MM.1S (cell line): ENCODE results near the gene AGAP1.

ENCODE experiments used
- DNase-seq: peaks from one replicate; pipeline ENCODE4 v3.0.0-alpha.2; 2015
- H2AFZ ChIP-seq: fragments of 300-600 bp; sonication (generic); 2 replicates; pipeline ENCODE4 v1.6.0; 2016; ENCODE audit warnings: antibody characterized with exemption, low read length
- H3F3A ChIP-seq: fragments of 300-600 bp; sonication (generic); 2 replicates; pipeline ENCODE4 v1.6.1; 2016; ENCODE audit warnings: mild to moderate bottlenecking, antibody characterized with exemption, low read length, moderate library complexity, mixed read lengths; ENCODE audit not compliant: insufficient read depth
- H3K27ac ChIP-seq: fragments of 300-600 bp; sonication (generic); 2 replicates; pipeline ENCODE4 v1.5.1; 2016; ENCODE audit warnings: mild to moderate bottlenecking, low read length
- H3K27me3 ChIP-seq: fragments of 300-600 bp; sonication (generic); replicated peaks from 2 replicates; pipeline ENCODE4 v1.6.0; 2016; ENCODE audit warnings: low read length; ENCODE audit not compliant: insufficient read depth
- H3K36me3 ChIP-seq: fragments of 300-600 bp; sonication (generic); replicated peaks from 2 replicates; pipeline ENCODE4 v1.6.1; 2016; ENCODE audit warnings: mild to moderate bottlenecking, low read length, mixed read lengths; ENCODE audit not compliant: insufficient read depth
- H3K4me1 ChIP-seq: fragments of 300-600 bp; sonication (generic); 2 replicates; pipeline ENCODE4 v1.6.1; 2016; ENCODE audit warnings: low read length, mixed read lengths
- H3K4me2 ChIP-seq: fragments of 300-600 bp; sonication (generic); 2 replicates; pipeline ENCODE4 v1.6.0; 2016; ENCODE audit warnings: low read depth, low read length
- H3K4me3 ChIP-seq: fragments of 300-600 bp; sonication (generic); 2 replicates; pipeline ENCODE4 v1.5.1; 2016; ENCODE audit warnings: low read length, mixed read lengths
- H3K79me2 ChIP-seq: fragments of 300-600 bp; sonication (generic); 2 replicates; pipeline ENCODE4 v1.6.1; 2016; ENCODE audit warnings: mixed run types, low read length, mixed read lengths
- H3K9ac ChIP-seq: fragments of 300-600 bp; sonication (generic); 2 replicates; pipeline ENCODE4 v1.6.1; 2016; ENCODE audit warnings: low read length, mixed read lengths
- H3K9me2 ChIP-seq: fragments of 300-600 bp; sonication (generic); replicated peaks from 2 replicates; pipeline ENCODE4 v1.6.1; 2016; ENCODE audit warnings: mild to moderate bottlenecking, low read length, mixed read lengths; ENCODE audit not compliant: insufficient read depth
- H3K9me3 ChIP-seq: fragments of 300-600 bp; sonication (generic); replicated peaks from 2 replicates; pipeline ENCODE4 v1.6.1; 2016; ENCODE audit warnings: mild to moderate bottlenecking, low read length, mixed read lengths; ENCODE audit not compliant: insufficient read depth
- H4K20me1 ChIP-seq: fragments of 300-600 bp; sonication (generic); 2 replicates; pipeline ENCODE4 v1.6.1; 2016; ENCODE audit warnings: mild to moderate bottlenecking, low read length, moderate library complexity, mixed read lengths; ENCODE audit not compliant: insufficient read depth
- EZH2 ChIP-seq: fragments of 300-600 bp; sonication (generic); optimal IDR thresholded peaks from 2 replicates; pipeline ENCODE3; 2017; ENCODE audit warnings: low read depth, mild to moderate bottlenecking, antibody characterized with exemption, low read length, mixed read lengths
- EZH2phosphoT487 ChIP-seq: fragments of 300-600 bp; sonication (generic); IDR thresholded peaks from 2 replicates; pipeline ENCODE4 v1.6.1; 2018; ENCODE audit warnings: antibody characterized with exemption, low read length
- TF ChIP-seq, protein P1 (sequence below): fragments of 300-600 bp; sonication (generic); IDR thresholded peaks from 2 replicates; pipeline ENCODE4 v1.5.1; 2016; ENCODE audit warnings: antibody characterized with exemption, low read length, mixed read lengths

AGAP1 gene

DNA sequence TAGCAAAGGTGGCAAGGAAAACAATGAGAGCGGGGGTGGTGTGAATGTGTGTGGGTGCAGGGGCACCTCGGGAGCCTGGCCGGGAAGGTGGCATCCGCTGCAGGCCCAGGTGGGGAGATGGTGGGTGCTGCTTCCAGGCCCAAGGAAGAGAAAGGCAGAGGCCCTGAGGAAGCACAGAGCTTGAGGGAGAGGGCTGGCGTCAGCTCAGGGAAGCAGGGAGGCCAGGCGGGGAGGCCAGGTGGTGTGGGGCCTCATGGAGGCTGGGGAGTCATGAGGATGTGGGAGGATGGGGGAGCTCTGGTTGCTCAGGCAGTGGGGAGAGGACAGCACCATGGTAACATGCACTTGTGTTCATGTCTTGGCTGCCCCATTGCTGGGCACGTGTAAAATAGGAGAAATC lies 43.3 kb downstream of the AGAP1 start:
- H3K79me2 ChIP-seq, result peaks cover 95% of the 10 kb centered on the region
- no peak for DNase-seq
- H3K27ac ChIP-seq, result no peak overlapping the region
- no peak overlapping the region for H3K9ac ChIP-seq
- no peaks in the 10 kb centered on the region for H3K9me3 ChIP-seq
- H3F3A ChIP-seq, result no peaks in the 10 kb centered on the region
- H4K20me1 ChIP-seq, result no peaks in the 10 kb centered on the region
- H3K9me2 ChIP-seq, result no peaks in the 10 kb centered on the region
- H3K36me3 ChIP-seq, result no peaks in the 10 kb centered on the region
- H3K4me1 ChIP-seq, result 0 out of 2 replicates have a peak, but pooled peaks cover 5% of the 10 kb centered on the region
- no peak overlapping the region for H3K4me3 ChIP-seq
- no peak overlapping the region for H3K4me2 ChIP-seq
- no peaks in the 10 kb centered on the region for H3K27me3 ChIP-seq
- TF ChIP-seq EZH2 (no peak), EZH2phosphoT487 (no peak)
- TF ChIP-seq, protein P1, sequence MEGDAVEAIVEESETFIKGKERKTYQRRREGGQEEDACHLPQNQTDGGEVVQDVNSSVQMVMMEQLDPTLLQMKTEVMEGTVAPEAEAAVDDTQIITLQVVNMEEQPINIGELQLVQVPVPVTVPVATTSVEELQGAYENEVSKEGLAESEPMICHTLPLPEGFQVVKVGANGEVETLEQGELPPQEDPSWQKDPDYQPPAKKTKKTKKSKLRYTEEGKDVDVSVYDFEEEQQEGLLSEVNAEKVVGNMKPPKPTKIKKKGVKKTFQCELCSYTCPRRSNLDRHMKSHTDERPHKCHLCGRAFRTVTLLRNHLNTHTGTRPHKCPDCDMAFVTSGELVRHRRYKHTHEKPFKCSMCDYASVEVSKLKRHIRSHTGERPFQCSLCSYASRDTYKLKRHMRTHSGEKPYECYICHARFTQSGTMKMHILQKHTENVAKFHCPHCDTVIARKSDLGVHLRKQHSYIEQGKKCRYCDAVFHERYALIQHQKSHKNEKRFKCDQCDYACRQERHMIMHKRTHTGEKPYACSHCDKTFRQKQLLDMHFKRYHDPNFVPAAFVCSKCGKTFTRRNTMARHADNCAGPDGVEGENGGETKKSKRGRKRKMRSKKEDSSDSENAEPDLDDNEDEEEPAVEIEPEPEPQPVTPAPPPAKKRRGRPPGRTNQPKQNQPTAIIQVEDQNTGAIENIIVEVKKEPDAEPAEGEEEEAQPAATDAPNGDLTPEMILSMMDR, result no peak
- no peak overlapping the region for H2AFZ ChIP-seq

DNA sequence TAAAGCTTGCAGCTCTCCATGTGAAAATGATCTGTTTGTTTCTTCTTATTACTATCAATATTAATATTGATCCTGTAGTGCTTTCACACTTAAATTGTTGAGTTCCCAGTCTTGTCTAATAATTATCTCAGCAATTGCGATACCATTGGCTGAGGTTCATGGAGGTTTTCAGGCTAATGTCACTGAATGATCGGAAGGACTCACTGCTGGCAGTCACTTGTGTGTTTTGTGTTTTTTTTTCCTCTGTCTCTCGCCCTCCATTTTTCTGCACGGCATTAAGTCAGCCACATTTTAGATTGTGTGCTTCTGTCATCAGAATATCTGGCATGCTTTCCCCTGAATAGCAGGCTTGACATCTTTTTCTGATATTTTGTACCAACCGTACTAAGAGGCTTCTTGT lies 43.7 kb downstream of the AGAP1 start:
- Histone ChIP-seq H2AFZ (no peak overlapping the region), H3K36me3 (no peaks in the 10 kb centered on the region), H3K4me1 (0 out of 2 replicates have a peak, but pooled peaks cover 5% of the 10 kb centered on the region), H3F3A (no peaks in the 10 kb centered on the region), H3K9me3 (no peaks in the 10 kb centered on the region), H4K20me1 (no peaks in the 10 kb centered on the region), H3K4me2 (no peak overlapping the region), H3K9ac (no peak overlapping the region), H3K79me2 (peaks cover 95% of the 10 kb centered on the region), H3K27me3 (no peaks in the 10 kb centered on the region), H3K4me3 (no peak overlapping the region), H3K27ac (no peak overlapping the region), H3K9me2 (no peaks in the 10 kb centered on the region)
- TF ChIP-seq, protein P1, result no peak
- TF ChIP-seq EZH2, result no peak
- TF ChIP-seq EZH2phosphoT487, result no peak
- DNase-seq, result no peak

DNA sequence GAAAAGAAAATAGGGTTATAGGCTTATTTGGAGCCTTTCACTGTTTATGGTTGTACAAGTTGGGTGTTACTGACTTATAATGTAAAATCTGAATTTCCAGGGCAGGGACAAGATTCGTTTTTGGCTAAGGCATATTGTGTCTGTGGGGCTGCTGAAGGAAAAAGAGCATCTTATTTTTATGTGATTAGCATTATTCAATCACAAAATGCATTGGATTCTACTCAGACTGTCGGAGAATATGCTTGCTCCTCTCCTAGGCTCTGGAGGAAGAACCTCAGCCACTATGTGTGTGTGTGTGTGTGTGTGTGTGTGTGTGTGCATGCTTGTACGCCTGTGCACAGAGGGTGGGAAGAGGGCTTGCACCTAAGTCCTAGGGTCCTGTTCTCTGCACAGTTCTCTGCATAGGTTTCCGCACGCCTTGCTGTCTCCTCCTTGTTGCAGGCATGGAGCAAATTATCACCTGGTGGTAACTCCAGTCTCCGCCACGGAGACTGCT lies 44.3 kb downstream of the AGAP1 start:
- Histone ChIP-seq H3K9me3 (no peaks in the 10 kb centered on the region), H3K4me3 (no peak overlapping the region), H3F3A (no peaks in the 10 kb centered on the region), H3K9me2 (no peaks in the 10 kb centered on the region), H3K79me2 (peaks cover 94% of the 10 kb centered on the region), H3K27me3 (no peaks in the 10 kb centered on the region), H2AFZ (no peak overlapping the region), H3K27ac (no peak overlapping the region), H4K20me1 (no peaks in the 10 kb centered on the region), H3K4me1 (0 out of 2 replicates have a peak, but pooled peaks cover 5% of the 10 kb centered on the region), H3K4me2 (no peak overlapping the region), H3K9ac (no peak overlapping the region), H3K36me3 (no peaks in the 10 kb centered on the region)
- DNase-seq, result no peak
- TF ChIP-seq EZH2, result no peak
- TF ChIP-seq, protein P1, result no peak
- TF ChIP-seq EZH2phosphoT487, result no peak
